Right lobe of liver (tissue), 6 donors: ENCODE results near the gene HSD17B4. TPM values are rescaled to one million over a fixed set of nuclear protein-coding genes. Genes with fewer than 3 reads are reported as not detected.
"Not testable (repeated sequence)": the region's sequence is repeated elsewhere in the genome, so short reads cannot be mapped to it uniquely, and the experiment has no call there.

ENCODE experiments used
- ATAC-seq, 4 donors: fragments of 200-7000 bp; cut with Tn5 transposase; one replicate each; pipeline ENCODE4 v1.9.1; 2020; ENCODE audit warnings: mild to moderate bottlenecking in 4 of 4, moderate library complexity in 4 of 4
- DNase-seq, 3 donors: peaks; one replicate each; pipeline ENCODE4 v3.0.0-alpha.2; 2020
- H3K27ac ChIP-seq, 3 donors: fragments of 200-600 bp; one replicate each; pipeline ENCODE4 v1.8.0; 2022
- H3K27me3 ChIP-seq, 2 donors: fragments of 200-600 bp; one replicate each; pipeline ENCODE4 v1.8.0; 2022
- H3K36me3 ChIP-seq, 4 donors: fragments of 200-600 bp; sonication (generic) in 1 of 4; one replicate each; pipeline versions ENCODE4 v1.5.1 to v1.8.0; 2017 to 2022; ENCODE audit warnings: control low read depth in 1 of 4
- H3K4me1 ChIP-seq, 4 donors: fragments of 200-600 bp; sonication (generic) in 1 of 4; one replicate each; pipeline versions ENCODE4 v1.5.1 to v1.8.0; 2017 to 2022; ENCODE audit warnings: control low read depth in 1 of 4
- H3K4me3 ChIP-seq, 3 donors: fragments of 200-600 bp; one replicate each; pipeline ENCODE4 v1.8.0; 2022
- H3K9me3 ChIP-seq, 4 donors: fragments of 200-600 bp; sonication (generic) in 1 of 4; one replicate each; pipeline versions ENCODE4 v1.5.1 to v1.8.0; 2017 to 2022; ENCODE audit warnings: control low read depth in 1 of 4
- CTCF ChIP-seq, 4 donors: fragments of 200-600 bp in 3 of 4; fragments of 450-650 bp in 1 of 4; IDR thresholded peaks; one replicate each; pipeline versions ENCODE4 v1.5.1 to v1.8.0; 2016 to 2022; ENCODE audit warnings: antibody characterized with exemption in 4 of 4, mild to moderate bottlenecking in 2 of 4
- POLR2A ChIP-seq: fragments of 450-650 bp; IDR thresholded peaks from one replicate; pipeline ENCODE4 v1.6.1; 2017; ENCODE audit warnings: antibody characterized with exemption, mild to moderate bottlenecking
- WGBS: methylation state at CpG from one replicate; pipeline ENCODE4 v1.1.6; 2018; ENCODE audit warnings: low coverage, low lambda C conversion rate; ENCODE audit not compliant: insufficient coverage; ENCODE audit errors: missing lambda C conversion rate; 5-methylcytosine and 5-hydroxymethylcytosine counted together
- intact Hi-C, 2 donors: fragments of 100-400 bp; cut with DNase I; formaldehyde crosslinking; loops; one replicate each; pipeline versions ENCODE4 v1.11.2 to v1.14.1; 2022
- total RNA-seq, 6 experiments: library from RNA; depleted of rRNA in 2 of 6; stranded (reverse); fragments of >200 nt in 2 of 6; fragmentation: NEBNext Ultra II Directional in 3 of 6; extraction: Animal tissue kit (Norgen Biotek cat#: 25700) in 3 of 6; gene quantifications; one replicate each; pipeline versions ENCODE4 v1.1.0 to v1.2.4, GENCODE V29; 2016 to 2023
- donor health status: DM: no; HTN: yes; CAD: no.
- donor health status: DM: no; HTN: no; CAD: no.
- donor health status: DM: no; HTN: no; CAD: no.
- donor health status: DM: no; HTN: yes; CAD: no.
- donor health status: DM: no; HTN: yes; CAD: no.

Gene HSD17B4
- total RNA-seq, 6 experiments from 2014 or later, result 380 to 571 (median 473) TPM

DNA sequence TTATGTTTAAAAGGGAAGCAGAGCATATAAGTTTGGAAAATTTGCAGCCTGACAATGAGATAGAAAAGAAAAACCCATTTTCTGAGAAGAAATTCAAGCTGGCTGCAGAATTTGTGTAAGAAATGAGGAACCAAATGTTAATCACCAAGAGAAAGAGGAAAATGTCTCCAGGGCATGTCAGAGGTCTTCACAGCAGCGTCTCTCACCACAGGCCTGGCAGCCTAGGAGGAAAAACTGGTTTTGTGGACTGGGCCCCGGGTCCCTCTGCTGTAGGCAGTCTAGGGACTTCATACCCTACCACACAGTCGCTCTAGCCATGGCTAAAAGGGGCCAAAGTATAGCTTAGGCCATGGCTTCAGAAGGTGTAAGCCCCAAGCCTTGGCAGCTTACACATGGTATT lies 32.1 kb upstream of the HSD17B4 start:
- intact Hi-C loops, result no loop called here
- no peak for ATAC-seq
- WGBS, result no CpG with 5 or more reads among the region's 3 CpGs
- H3K36me3 ChIP-seq, result no peaks in the 10 kb centered on the region
- no peak overlapping the region for H3K4me3 ChIP-seq
- H3K9me3 ChIP-seq, result no peaks in the 10 kb centered on the region
- peak overlapping the region in 1 of 3 donors; percentile 29 for H3K27ac ChIP-seq
- peaks cover 0 to 27% (median 8%) of the 10 kb centered on the region in 4 donors for H3K4me1 ChIP-seq
- TF ChIP-seq CTCF (IDR thresholded peaks at IDR 0.05) (no peak), POLR2A (no peak)
- no peak for DNase-seq
- H3K27me3 ChIP-seq, result no peaks in the 10 kb centered on the region

- WGBS, result 95% methylated on average over 2 of the region's 3 CpGs
- intact Hi-C loops, result no loop called here
- peaks cover 0 to 15% (median 3%) of the 10 kb centered on the region in 4 donors for H3K4me1 ChIP-seq
- DNase-seq (no peak), ATAC-seq (peak in 3 of 4 donors; percentile 26 to 30 (median 27))
- H3K4me3 ChIP-seq, result no peak overlapping the region
- H3K27me3 ChIP-seq, result no peaks in the 10 kb centered on the region
- no peaks in the 10 kb centered on the region for H3K36me3 ChIP-seq
- no peaks in the 10 kb centered on the region for H3K9me3 ChIP-seq
- H3K27ac ChIP-seq, result no peak overlapping the region
- TF ChIP-seq POLR2A (no peak), CTCF (IDR thresholded peaks at IDR 0.05) (no peak)
Observed at GRCh38 chr5:119426057-119426456, 26.2 kb upstream of the HSD17B4 start.

DNA sequence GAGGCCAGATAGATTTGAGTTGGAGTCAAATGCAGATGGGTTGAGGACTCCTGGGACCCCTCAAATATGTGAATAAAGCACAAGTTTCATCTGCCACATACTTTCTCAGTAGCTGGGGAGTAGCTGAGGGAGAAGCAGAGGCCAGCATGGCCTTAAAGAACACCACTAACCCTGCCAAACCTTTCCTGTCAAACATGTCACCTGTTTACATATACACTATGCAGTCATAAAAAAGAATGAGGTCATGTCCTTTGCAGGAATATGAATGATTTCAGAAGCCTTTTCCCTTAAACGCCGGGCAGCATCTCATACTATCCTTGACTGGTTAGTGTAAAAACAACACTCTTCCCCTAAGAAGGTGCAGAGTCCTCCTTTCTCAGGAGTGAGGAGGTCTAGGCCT lies 25.2 kb upstream of the HSD17B4 start:
- intact Hi-C loops, result no loop called here
- no peak overlapping the region for H3K4me3 ChIP-seq
- WGBS, result 79% methylated on average over 2 of the region's 2 CpGs
- peaks cover 0 to 12% (median 2%) of the 10 kb centered on the region in 4 donors for H3K4me1 ChIP-seq
- DNase-seq (no peak), ATAC-seq (peak in 1 of 4 donors; percentile 16)
- H3K27ac ChIP-seq, result no peak overlapping the region
- TF ChIP-seq CTCF (IDR thresholded peaks at IDR 0.05) (no peak), POLR2A (no peak)
- H3K36me3 ChIP-seq, result no peaks in the 10 kb centered on the region
- H3K27me3 ChIP-seq, result no peaks in the 10 kb centered on the region
- no peaks in the 10 kb centered on the region for H3K9me3 ChIP-seq

DNA sequence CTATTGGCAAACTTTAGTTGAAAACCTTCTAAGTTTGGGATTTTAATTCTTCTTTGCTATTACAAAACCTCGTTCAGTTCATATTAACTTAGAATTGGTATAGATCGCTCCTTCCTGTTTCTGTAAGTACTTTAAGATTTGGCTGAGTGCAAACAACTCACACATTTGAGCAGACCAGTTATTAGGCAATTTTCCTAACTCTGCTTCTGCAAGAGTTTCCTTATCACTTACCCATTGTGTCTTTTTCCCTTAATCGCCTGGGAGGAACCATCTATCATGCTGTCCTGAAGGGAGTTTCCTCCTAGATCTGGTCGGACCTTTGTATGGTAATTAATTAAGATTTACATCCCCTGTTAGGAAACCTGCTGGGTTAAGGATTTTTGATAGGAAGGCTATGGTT lies 24.7 kb upstream of the HSD17B4 start:
- H3K4me1 ChIP-seq, H3K9me3 ChIP-seq, intact Hi-C loops, H3K27ac ChIP-seq, H3K27me3 ChIP-seq, ATAC-seq, DNase-seq, H3K4me3 ChIP-seq, H3K36me3 ChIP-seq: not testable (repeated sequence)
- WGBS, result 46% methylated on average over 4 of the region's 4 CpGs

DNA sequence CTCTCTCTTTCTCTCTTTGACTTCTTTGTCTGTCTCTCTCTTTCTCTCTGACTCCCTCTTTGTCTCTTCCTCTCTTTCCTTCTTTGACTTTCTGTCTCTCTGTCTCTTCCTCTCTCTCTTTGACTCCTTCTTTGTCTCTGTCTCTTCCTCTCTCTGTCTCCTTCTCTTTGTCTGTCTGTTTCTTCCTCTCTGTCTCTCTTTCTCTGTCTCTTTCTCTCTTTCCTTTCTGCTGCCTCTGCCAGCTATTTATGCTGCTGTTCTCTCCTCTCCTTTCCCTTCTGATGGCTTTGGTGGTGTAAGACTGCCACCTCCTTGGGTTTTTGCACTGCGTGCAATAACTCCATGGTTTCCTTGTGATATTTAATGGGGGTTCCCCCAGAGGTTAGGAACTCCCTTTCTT lies 24.1 kb upstream of the HSD17B4 start:
- WGBS, result 43% methylated on average over 1 of the region's 1 CpG
- ATAC-seq, H3K4me1 ChIP-seq, H3K27me3 ChIP-seq, DNase-seq, H3K27ac ChIP-seq, H3K4me3 ChIP-seq, intact Hi-C loops, H3K9me3 ChIP-seq, H3K36me3 ChIP-seq: not testable (repeated sequence)

DNA sequence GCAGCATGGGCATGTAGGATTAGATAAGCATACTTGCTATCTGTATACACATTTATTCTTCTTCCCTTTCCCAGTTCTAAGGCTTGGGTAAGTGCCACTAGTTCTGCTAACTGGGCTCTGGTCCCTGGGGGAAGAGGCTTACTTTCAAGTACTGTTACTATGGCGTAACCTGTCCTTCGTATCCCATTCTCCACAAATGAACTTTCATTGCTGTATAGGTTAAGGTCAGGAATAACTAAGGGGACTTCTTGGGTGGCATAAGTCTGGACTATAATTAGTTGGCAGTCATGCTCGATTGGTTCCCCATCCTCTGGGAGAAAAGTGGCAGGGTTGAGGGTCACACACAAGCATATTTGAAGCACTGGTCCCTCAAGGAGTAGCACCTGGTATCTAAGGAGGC lies 23.7 kb upstream of the HSD17B4 start:
- H3K4me1 ChIP-seq, H3K27ac ChIP-seq, H3K4me3 ChIP-seq, H3K27me3 ChIP-seq, H3K36me3 ChIP-seq, H3K9me3 ChIP-seq, ATAC-seq, intact Hi-C loops, DNase-seq: not testable (repeated sequence)
- WGBS, result 81% methylated on average over 3 of the region's 3 CpGs

GRCh38 chr5:119432674-119433237 lies 19.5 kb upstream of the HSD17B4 start:
- H3K4me3 ChIP-seq, H3K9me3 ChIP-seq, intact Hi-C loops, H3K27ac ChIP-seq, ATAC-seq, H3K27me3 ChIP-seq, H3K4me1 ChIP-seq, DNase-seq, H3K36me3 ChIP-seq: not testable (repeated sequence)
- 67% methylated on average over 1 of the region's 10 CpGs for WGBS
